Neuron (in vitro differentiated cells): ENCODE data around the gene CLINT1.

ENCODE experiments used
- H2AFZ ChIP-seq: one replicate; pipeline ENCODE4 v1.6.1; 2013; ENCODE audit warnings: low read depth, mild to moderate bottlenecking, inconsistent platforms, low read length, moderate library complexity
- H3K27me3 ChIP-seq: one replicate; pipeline ENCODE4 v1.6.1; 2013; ENCODE audit warnings: low read length; ENCODE audit not compliant: insufficient read depth
- H3K36me3 ChIP-seq: one replicate; pipeline ENCODE4 v1.6.1; 2013; ENCODE audit warnings: low read length; ENCODE audit not compliant: insufficient read depth
- H3K4me1 ChIP-seq: one replicate; pipeline ENCODE4 v1.6.1; 2013; ENCODE audit warnings: low read length; ENCODE audit not compliant: insufficient read depth
- H3K4me3 ChIP-seq: 2 replicates; pipeline ENCODE4 v1.5.1; 2013; ENCODE audit warnings: mild to moderate bottlenecking, low read length, moderate library complexity
- H3K9me3 ChIP-seq: one replicate; pipeline ENCODE4 v1.6.1; 2013; ENCODE audit warnings: low read length

The CLINT1 gene

GRCh38 chr5:157793301-157793700, 65.6 kb downstream of the CLINT1 start:
- Histone ChIP-seq H3K36me3 (peaks cover 44% of the 10 kb centered on the region), H2AFZ (no peak overlapping the region), H3K4me3 (no peak overlapping the region), H3K4me1 (no peaks in the 10 kb centered on the region), H3K9me3 (no peaks in the 10 kb centered on the region), H3K27me3 (no peaks in the 10 kb centered on the region)

DNA sequence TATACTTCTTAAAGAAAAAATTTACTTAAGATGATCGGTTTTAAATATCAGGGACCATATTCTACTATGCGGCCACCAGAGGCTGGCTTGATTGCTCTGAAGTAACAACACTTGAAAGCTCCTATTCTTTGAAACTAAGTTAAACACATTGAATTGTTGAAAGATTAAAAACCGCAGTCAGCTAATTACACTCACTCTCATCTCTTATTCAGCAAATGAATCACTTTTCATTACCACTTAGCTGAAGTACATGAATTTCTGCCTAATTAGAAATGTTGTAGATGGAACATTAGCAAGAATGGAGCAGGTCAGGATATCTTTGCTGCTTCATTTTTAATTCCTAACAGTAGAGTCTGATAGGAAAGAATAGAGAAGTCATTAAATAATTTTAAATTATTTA, 73.1 kb downstream of the CLINT1 start:
- H3K27me3 ChIP-seq, result no peaks in the 10 kb centered on the region
- peaks cover 30% of the 10 kb centered on the region for H3K36me3 ChIP-seq
- no peak overlapping the region for H3K4me3 ChIP-seq
- no peak overlapping the region for H2AFZ ChIP-seq
- H3K9me3 ChIP-seq, result no peaks in the 10 kb centered on the region
- no peaks in the 10 kb centered on the region for H3K4me1 ChIP-seq

GRCh38 chr5:157779221-157779620, 79.7 kb downstream of the CLINT1 start:
- Histone ChIP-seq H2AFZ (no peak overlapping the region), H3K4me1 (no peaks in the 10 kb centered on the region), H3K4me3 (no peak overlapping the region), H3K36me3 (no peaks in the 10 kb centered on the region), H3K9me3 (no peaks in the 10 kb centered on the region), H3K27me3 (no peaks in the 10 kb centered on the region)

- no peaks in the 10 kb centered on the region for H3K36me3 ChIP-seq
- no peaks in the 10 kb centered on the region for H3K4me1 ChIP-seq
- H3K27me3 ChIP-seq, result no peaks in the 10 kb centered on the region
- H3K9me3 ChIP-seq, result no peaks in the 10 kb centered on the region
- no peak overlapping the region for H2AFZ ChIP-seq
- H3K4me3 ChIP-seq, result no peak overlapping the region
Observed at GRCh38 chr5:157778121-157778805, 80.7 kb downstream of the CLINT1 start.

DNA sequence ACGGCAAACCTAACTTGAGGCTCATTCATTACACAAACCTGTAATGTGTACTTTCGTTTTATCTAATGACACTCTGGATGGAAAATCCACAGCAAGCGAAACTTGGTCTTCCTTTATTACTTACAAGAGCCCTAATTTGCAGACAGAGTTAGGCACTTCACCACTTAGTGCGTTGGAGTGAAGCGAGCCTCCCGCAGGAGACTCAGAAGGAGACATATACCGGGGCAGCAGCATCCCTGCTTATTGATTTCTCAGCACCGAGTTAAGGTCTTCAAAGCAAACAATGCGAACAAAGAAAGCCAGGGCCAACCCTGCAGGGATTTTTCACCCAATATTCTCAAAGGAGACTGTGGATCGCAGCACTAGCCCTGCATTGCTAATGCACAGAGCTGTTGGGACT, 86.8 kb downstream of the CLINT1 start:
- no peak overlapping the region for H2AFZ ChIP-seq
- no peaks in the 10 kb centered on the region for H3K9me3 ChIP-seq
- peaks cover 2% of the 10 kb centered on the region for H3K4me1 ChIP-seq
- H3K27me3 ChIP-seq, result no peaks in the 10 kb centered on the region
- H3K4me3 ChIP-seq, result no peak overlapping the region
- no peaks in the 10 kb centered on the region for H3K36me3 ChIP-seq

DNA sequence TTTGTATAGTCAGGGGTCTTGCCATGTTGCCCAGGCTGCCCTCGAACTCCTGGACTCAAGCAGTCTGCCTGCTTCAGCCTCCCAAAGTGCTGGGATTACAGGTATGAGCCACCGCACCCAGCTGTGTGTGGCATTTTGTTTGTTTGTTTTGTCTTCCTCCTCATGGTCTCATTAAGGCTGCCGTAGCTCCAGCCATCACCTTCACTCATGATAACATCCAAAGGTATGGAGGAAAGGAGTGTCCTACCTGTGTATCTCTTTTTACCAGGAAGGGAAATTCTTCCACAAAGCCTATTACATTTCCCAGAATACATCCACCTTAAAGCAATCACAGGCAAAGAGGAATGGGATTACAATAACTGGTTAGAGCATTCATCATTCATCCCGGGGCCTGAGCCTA, 88.3 kb downstream of the CLINT1 start:
- Histone ChIP-seq H3K9me3 (no peaks in the 10 kb centered on the region), H3K36me3 (no peaks in the 10 kb centered on the region), H2AFZ (no peak overlapping the region), H3K4me3 (no peak overlapping the region), H3K27me3 (no peaks in the 10 kb centered on the region), H3K4me1 (peaks cover 2% of the 10 kb centered on the region)

DNA sequence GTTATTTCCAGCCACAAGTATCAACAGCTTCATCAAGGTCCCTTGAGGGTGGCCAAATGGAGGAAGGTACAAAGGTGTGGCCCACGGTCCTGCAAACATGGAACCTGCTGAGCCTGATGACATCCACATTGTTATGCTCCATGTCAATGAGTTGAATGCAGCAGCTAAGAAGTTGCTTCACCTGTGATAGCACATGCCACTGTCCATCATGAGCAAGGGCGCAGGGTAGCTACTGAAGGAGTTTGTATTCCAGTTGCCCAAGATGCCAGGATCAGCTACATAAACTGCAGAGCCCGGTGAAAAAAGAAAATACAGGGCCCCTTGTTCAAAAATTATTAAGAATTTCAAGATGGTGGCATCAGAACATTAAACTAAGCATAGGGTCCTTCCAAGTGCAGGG, 91.3 kb downstream of the CLINT1 start:
- Histone ChIP-seq H2AFZ (no peak overlapping the region), H3K27me3 (no peaks in the 10 kb centered on the region), H3K4me1 (peaks cover 2% of the 10 kb centered on the region), H3K36me3 (no peaks in the 10 kb centered on the region), H3K4me3 (no peak overlapping the region), H3K9me3 (no peaks in the 10 kb centered on the region)

DNA sequence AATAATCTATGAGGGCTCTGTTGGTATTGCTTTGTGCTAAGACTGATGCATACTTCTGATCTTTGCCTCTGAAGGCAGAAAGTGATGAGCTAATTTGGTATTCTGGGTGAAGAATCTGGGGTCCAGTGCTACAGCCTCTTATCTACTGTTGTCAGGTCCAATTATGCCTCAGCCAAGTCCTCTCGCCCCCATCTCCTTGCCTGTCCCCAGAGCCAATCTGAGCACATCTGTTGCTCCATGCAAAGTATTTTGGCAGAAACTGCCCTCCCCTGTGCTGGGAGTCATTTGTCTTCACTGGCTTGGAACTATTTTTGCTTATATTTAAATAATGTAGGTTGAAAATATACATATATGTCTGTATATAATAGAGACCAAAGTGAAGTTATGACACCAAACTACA, 92.0 kb downstream of the CLINT1 start:
- Histone ChIP-seq H3K4me1 (peaks cover 6% of the 10 kb centered on the region), H3K4me3 (no peak overlapping the region), H2AFZ (no peak overlapping the region), H3K36me3 (no peaks in the 10 kb centered on the region), H3K27me3 (no peaks in the 10 kb centered on the region), H3K9me3 (no peaks in the 10 kb centered on the region)

DNA sequence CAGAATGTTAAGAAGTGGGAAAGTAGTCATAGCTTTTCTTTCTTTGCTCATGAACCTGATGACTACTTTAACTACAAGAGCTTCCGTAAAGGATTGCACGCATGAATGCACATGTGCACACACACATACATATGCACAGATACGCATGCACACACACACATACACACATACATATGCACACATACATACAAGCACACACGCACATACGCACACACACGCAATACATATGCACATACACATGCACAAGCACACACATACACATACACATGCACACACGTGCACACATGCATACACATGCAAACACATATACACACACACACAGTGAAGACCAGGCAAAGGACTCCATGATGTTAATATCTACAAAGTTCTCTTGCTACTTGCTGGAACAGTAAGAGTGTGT, 92.5 kb downstream of the CLINT1 start:
- Histone ChIP-seq H3K36me3 (no peaks in the 10 kb centered on the region), H2AFZ (no peak overlapping the region), H3K4me1 (peaks cover 6% of the 10 kb centered on the region), H3K9me3 (no peaks in the 10 kb centered on the region), H3K4me3 (no peak overlapping the region), H3K27me3 (no peaks in the 10 kb centered on the region)

DNA sequence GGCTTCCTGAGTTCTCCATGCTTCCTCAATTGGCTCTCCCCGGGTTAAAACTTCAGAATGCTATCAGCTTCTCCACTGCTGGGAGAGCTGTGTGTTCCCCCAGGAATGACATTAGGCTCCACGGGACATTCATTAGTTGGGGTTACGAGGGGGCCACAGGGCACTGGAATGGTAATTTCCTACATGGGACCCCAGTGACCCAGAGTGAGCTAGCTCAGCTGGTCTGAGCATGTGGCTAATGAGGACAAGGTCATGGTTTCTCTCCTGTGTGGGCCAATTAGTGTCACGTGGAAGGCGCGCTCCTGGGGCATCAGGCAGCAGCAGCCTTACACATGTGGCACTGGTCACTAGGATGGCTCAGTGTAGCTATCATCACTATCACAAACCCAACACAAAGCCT, 94.4 kb downstream of the CLINT1 start:
- Histone ChIP-seq H3K9me3 (no peaks in the 10 kb centered on the region), H3K4me3 (no peak overlapping the region), H3K36me3 (no peaks in the 10 kb centered on the region), H3K4me1 (peaks cover 6% of the 10 kb centered on the region), H3K27me3 (no peaks in the 10 kb centered on the region), H2AFZ (no peak overlapping the region)

GRCh38 chr5:157761690-157762621, 97.0 kb downstream of the CLINT1 start:
- Histone ChIP-seq H3K4me3 (no peak overlapping the region), H3K9me3 (no peaks in the 10 kb centered on the region), H3K36me3 (peaks cover 9% of the 10 kb centered on the region), H2AFZ (no peak overlapping the region), H3K4me1 (peaks cover 6% of the 10 kb centered on the region), H3K27me3 (no peaks in the 10 kb centered on the region)

GRCh38 chr5:157758706-157759105, 100.2 kb downstream of the CLINT1 start:
- no peaks in the 10 kb centered on the region for H3K27me3 ChIP-seq
- H3K4me3 ChIP-seq, result no peak overlapping the region
- H3K9me3 ChIP-seq, result no peaks in the 10 kb centered on the region
- no peak overlapping the region for H2AFZ ChIP-seq
- H3K36me3 ChIP-seq, result peaks cover 31% of the 10 kb centered on the region
- peaks cover 6% of the 10 kb centered on the region for H3K4me1 ChIP-seq

- H2AFZ ChIP-seq, result no peak overlapping the region
- no peaks in the 10 kb centered on the region for H3K4me1 ChIP-seq
- H3K4me3 ChIP-seq, result no peak overlapping the region
- H3K36me3 ChIP-seq, result peaks cover 44% of the 10 kb centered on the region
- no peaks in the 10 kb centered on the region for H3K27me3 ChIP-seq
- no peaks in the 10 kb centered on the region for H3K9me3 ChIP-seq
Observed at GRCh38 chr5:157756122-157756521, 102.8 kb downstream of the CLINT1 start.
